Measurements from ENCODE around the gene OSBPL10. TPM values are rescaled to one million over a fixed set of nuclear protein-coding genes. Genes with fewer than 3 reads are reported as not detected.
A peak's percentile ranks its signal among the peaks of the same experiment; 100 is the strongest.

OSBPL10 gene
- total and polyA plus RNA-seq, 2 of the 4 experiments (the other 2 are of a cell fraction), result 9.5 to 10.1 TPM

- no peaks in the 10 kb centered on the region for H4K20me1 ChIP-seq (ENCODE audit: insufficient read depth, low read length)
- H3K56ac ChIP-seq (ENCODE audit: extremely low read depth, insufficient read depth, low read length), result no peak overlapping the region
- POLR2A ChIA-PET (ENCODE audit: unreplicated experiment), result no interaction called here
- H2AK9ac ChIP-seq (replicated peaks; ENCODE audit: low read depth, low read length, poor library complexity), result no peak overlapping the region
- intact Hi-C loops (cut with micrococcal nuclease), result no loop called here
- no peak overlapping the region for H3K4me3 ChIP-seq (ENCODE audit: insufficient read depth, low read depth, low read length)
- H2BK5ac ChIP-seq (ENCODE audit: low read depth, low read length, poor library complexity, severe bottlenecking), result no peak overlapping the region
- no peak overlapping the region for H3K27ac ChIP-seq (ENCODE audit: insufficient read depth, low read length)
- H3K9ac ChIP-seq (ENCODE audit: low read depth, low read length), result no peak overlapping the region
- TF ChIP-seq RFX5 (IDR thresholded peaks at IDR 0.05; ENCODE audit: low read depth, low read length) (no peak), MXI1 (IDR thresholded peaks at IDR 0.05; ENCODE audit: borderline replicate concordance, low read depth, low read length) (no peak), NFE2L2 (IDR thresholded peaks at IDR 0.05; ENCODE audit: low read depth, low read length) (no peak), MAFK (IDR thresholded peaks at IDR 0.05; ENCODE audit: low read depth, low read length) (no peak), RAD21 (IDR thresholded peaks at IDR 0.05; ENCODE audit: low read length) (no peak), CTCF (conservative IDR thresholded peaks at IDR 0.05; ENCODE audit: low read depth, low read length) (no peak), BHLHE40 (IDR thresholded peaks at IDR 0.05; ENCODE audit: low read depth, low read length) (0 out of 2 replicates have a peak, but pooled peaks have one; percentile 44)
- H2BK20ac ChIP-seq (ENCODE audit: low read depth, low read length), result no peak overlapping the region
- H3K4me1 ChIP-seq (ENCODE audit: control insufficient read depth, insufficient read depth, low read length), result peaks cover 11% of the 10 kb centered on the region
- DNase-seq (peak; percentile 42), ATAC-seq (ENCODE audit: low read depth) (peak; percentile 25; the same call in 1 of the 2 replicates)
- WGBS, 2 experiments (ENCODE audit: extremely low coverage in 2 of 2, insufficient read length in 1 of 2), result no CpG with 5 or more reads among the region's 6 CpGs
- no peaks in the 10 kb centered on the region for H3K36me3 ChIP-seq (ENCODE audit: control insufficient read depth, insufficient read depth, low read length)
- BruUV-seq (replicated peaks), result no TSS peak
- H2BK15ac ChIP-seq (ENCODE audit: low read depth, low read length), result no peak overlapping the region
- H2BK120ac ChIP-seq (ENCODE audit: low read depth, low read length), result no peak overlapping the region
- no peak overlapping the region for H2AK5ac ChIP-seq (ENCODE audit: low read depth, low read length)
- no peak overlapping the region for H2AFZ ChIP-seq (replicated peaks; ENCODE audit: low read length, poor library complexity)
- no peaks in the 10 kb centered on the region for H3K9me3 ChIP-seq (ENCODE audit: control insufficient read depth, insufficient read depth, low read length)
- H3K23ac ChIP-seq (ENCODE audit: low read depth, low read length), result no peak overlapping the region
- dilution Hi-C loops (cut with HindIII; ENCODE audit: low sequenced_read_pairs, unreplicated experiment), result no loop called here
- H4K5ac ChIP-seq (ENCODE audit: low read depth, low read length), result no peak overlapping the region
- H4K91ac ChIP-seq (ENCODE audit: insufficient read depth, low read depth, low read length), result no peak overlapping the region
- in situ Hi-C loops (cut with MboI; ENCODE audit: low sequenced_read_pairs), result no loop called here
- no peaks in the 10 kb centered on the region for H3K79me1 ChIP-seq (ENCODE audit: low read depth in 1 of 2, low read length in 2 of 2)
- H3K9me1 ChIP-seq (ENCODE audit: insufficient read depth, low read length), result no peaks in the 10 kb centered on the region
- CTCF ChIA-PET, result no interaction called here
- no peak overlapping the region for H3K4ac ChIP-seq (ENCODE audit: low read depth, low read length)
- H3K14ac ChIP-seq (replicated peaks; ENCODE audit: low read depth, low read length), result no peak overlapping the region
- no peak overlapping the region for H3K18ac ChIP-seq (ENCODE audit: low read depth, low read length)
- H4K8ac ChIP-seq (ENCODE audit: low read depth in 2 of 2, low read length in 2 of 2), result no peak overlapping the region
- H3K27me3 ChIP-seq (ENCODE audit: control insufficient read depth, insufficient read depth, low read length), result no peaks in the 10 kb centered on the region
- no peak overlapping the region for H3K4me2 ChIP-seq (ENCODE audit: low read depth, low read length)
Observed at GRCh38 chr3:31710123-31710803, 270.8 kb downstream of the OSBPL10 start.
